ENCODE data around the gene ATP6V0E1. TPM values are rescaled to one million over a fixed set of nuclear protein-coding genes. Genes with fewer than 3 reads are reported as not detected.

Gene ATP6V0E1
- total and polyA plus RNA-seq, 2 of the 8 experiments (the other 6 are each of a cell fraction or from before 2014, with no cell fraction given): 108 to 134 TPM

- H2BK120ac ChIP-seq (replicated peaks; ENCODE audit: low read depth, low read length): no peak overlapping the region
- CTCF ChIA-PET (ENCODE audit: partially characterized antibody): interaction anchor here (0.9 to 1.8 kb wide), 6 partner anchors 10 to 121 kb away, joined by 3 to 7 read pairs (median 4); no protein-coding TSS in a partner anchor
- TF ChIP-seq MAX (IDR thresholded peaks at IDR 0.05) (no peak), RFX5 (IDR thresholded peaks at IDR 0.05; ENCODE audit: borderline replicate concordance, low read depth, low read length) (no peak), CBX5 (IDR thresholded peaks at IDR 0.05; ENCODE audit: low read depth, low read length) (no peak), CBX8 (IDR thresholded peaks at IDR 0.05; ENCODE audit: borderline replicate concordance, low read depth, low read length) (no peak), CREB1 (IDR thresholded peaks at IDR 0.05) (no peak), JUND (IDR thresholded peaks at IDR 0.05; ENCODE audit: low read length) (no peak), BCL11A (IDR thresholded peaks at IDR 0.05; ENCODE audit: low read depth in 2 of 2, low read length in 2 of 2) (no peak), SP1 (IDR thresholded peaks at IDR 0.05; ENCODE audit: low read depth, low read length) (no peak), SUZ12 (IDR thresholded peaks at IDR 0.05; ENCODE audit: low read length) (no peak), CTBP2 (IDR thresholded peaks at IDR 0.05; ENCODE audit: borderline replicate concordance, insufficient read depth, insufficient read length, low read length) (no peak), TCF12 (IDR thresholded peaks at IDR 0.05; ENCODE audit: low read depth, low read length) (no peak), FOSL1 (IDR thresholded peaks at IDR 0.05; ENCODE audit: insufficient read depth, low read depth, low read length) (no peak), GTF2F1 (IDR thresholded peaks at IDR 0.05; ENCODE audit: borderline replicate concordance, low read depth, low read length) (no peak), BACH1 (IDR thresholded peaks at IDR 0.05; ENCODE audit: low read length) (no peak), SAP30 (IDR thresholded peaks at IDR 0.05; ENCODE audit: insufficient read depth, insufficient replicate concordance, low read length) (no peak)
Observed at GRCh38 chr5:173020154-173020581, 36.6 kb downstream of the ATP6V0E1 start.

More at GRCh38 chr5:173020154-173020581, 36.6 kb downstream of the ATP6V0E1 start:
- no peak overlapping the region for H2BK20ac ChIP-seq (ENCODE audit: low read length)
- H3K4me1 ChIP-seq (replicated peaks in 1 of 4; ENCODE audit: control insufficient read depth in 3 of 4, insufficient read depth in 4 of 4, low read length in 3 of 4): peaks cover 0 to 6% (median 1%) of the 10 kb centered on the region in 4 experiments; a peak in 2 of 7 replicates
- no peak for FAIRE-seq
- no peak overlapping the region for H4K91ac ChIP-seq (replicated peaks; ENCODE audit: insufficient read length, low read length)
- no peak overlapping the region for H4K8ac ChIP-seq (ENCODE audit: extremely low read depth, insufficient read depth, low read length)
- no peak overlapping the region for H3K18ac ChIP-seq (ENCODE audit: extremely low read depth, low read length)
- POLR2A ChIA-PET (ENCODE audit: partially characterized antibody): no interaction called here
- peaks cover 0 to 4% of the 10 kb centered on the region in 2 experiments for H4K20me1 ChIP-seq (replicated peaks in 1 of 2; ENCODE audit: control insufficient read depth in 1 of 2, insufficient read depth in 2 of 2, low read length in 2 of 2)
- peaks cover 0 to 6% (median 6%) of the 10 kb centered on the region in 4 experiments; a peak in 2 of 8 replicates for H3K36me3 ChIP-seq (ENCODE audit: control insufficient read depth in 2 of 4, insufficient read depth in 4 of 4, low read length in 3 of 4)
- H3K9me3 ChIP-seq (ENCODE audit: insufficient read depth in 2 of 2, low read depth in 1 of 2, low read length in 1 of 2): no peaks in the 10 kb centered on the region
- no peak overlapping the region for H3K56ac ChIP-seq (replicated peaks; ENCODE audit: insufficient read length, low read depth, low read length)
- H3K27ac ChIP-seq (ENCODE audit: low read depth, low read length): no peak overlapping the region
- H2BK15ac ChIP-seq (ENCODE audit: low read length): no peak overlapping the region
- no peak overlapping the region for H3K23ac ChIP-seq (ENCODE audit: insufficient read length)
- no peak overlapping the region for H3K4me2 ChIP-seq (ENCODE audit: insufficient read depth in 1 of 2, low read depth in 2 of 2, low read length in 2 of 2)
- no peak overlapping the region for H2BK5ac ChIP-seq (ENCODE audit: low read depth, low read length)
- 88% methylated on average over 5 of the region's 5 CpGs; no CpG with 5 or more reads in 1 of the 2 experiments for WGBS, 2 experiments (ENCODE audit: extremely low coverage in 1 of 2, insufficient coverage in 1 of 2, insufficient read length in 1 of 2, insufficient replicate concordance in 2 of 2, low coverage in 1 of 2, low lambda C conversion rate in 2 of 2, missing lambda C conversion rate in 1 of 2)
- no peak overlapping the region for H3K4me3 ChIP-seq (ENCODE audit: extremely low read depth in 1 of 4, insufficient read depth in 2 of 4, low read depth in 3 of 4, low read length in 4 of 4)
- peaks cover 3 to 28% of the 10 kb centered on the region in 2 experiments; a peak in 2 of 4 replicates for H3K79me2 ChIP-seq (ENCODE audit: control insufficient read depth in 1 of 2, insufficient read depth in 2 of 2, low read length in 2 of 2)
- peaks cover 3% of the 10 kb centered on the region; the same call in 1 of the 2 replicates for H3K79me1 ChIP-seq (ENCODE audit: low read depth, low read length)
- no peaks in the 10 kb centered on the region for H3K27me3 ChIP-seq (replicated peaks in 1 of 4; ENCODE audit: control insufficient read depth in 3 of 4, extremely low read depth in 1 of 4, insufficient read depth in 3 of 4, low read length in 3 of 4)
- H2AK5ac ChIP-seq (ENCODE audit: low read depth, low read length): no peak overlapping the region
- no peak overlapping the region for H3K9ac ChIP-seq (replicated peaks in 1 of 4; ENCODE audit: extremely low read depth in 1 of 4, low read depth in 3 of 4, low read length in 3 of 4)
- H3K14ac ChIP-seq (ENCODE audit: insufficient read length): no peak overlapping the region
- no peak overlapping the region for H2AFZ ChIP-seq (ENCODE audit: low read length)
- no peak for DNase-seq (ENCODE audit: low read depth in 1 of 2, low spot score in 2 of 2)
- H3K4ac ChIP-seq (replicated peaks; ENCODE audit: insufficient read length, low read depth, low read length): no peak overlapping the region
- H2BK12ac ChIP-seq (ENCODE audit: low read depth, low read length): no peak overlapping the region
- no peak overlapping the region for H4K5ac ChIP-seq (ENCODE audit: insufficient read length, low read depth, low read length)
- no peaks in the 10 kb centered on the region for H3K23me2 ChIP-seq (ENCODE audit: low read depth, low read length)
